ENCODE measurements around the gene POU6F2. TPM values are rescaled to one million over a fixed set of nuclear protein-coding genes. Genes with fewer than 3 reads are reported as not detected.

The POU6F2 gene
- total and polyA plus RNA-seq, 2 donors (not counting 1 experiment from before 2014, with no cell fraction given): 0.47 TPM; not detected in 1

GRCh38 chr7:39084349-39084748, 106.6 kb downstream of the POU6F2 start:
- TF ChIP-seq EZH2 (IDR thresholded peaks at IDR 0.05; ENCODE audit: borderline replicate concordance, insufficient read depth, low read depth, low read length, poor library complexity, severe bottlenecking) (no peak), CTCF (IDR thresholded peaks at IDR 0.05) (no peak)
- 88% methylated on average over 3 of the region's 3 CpGs for WGBS (ENCODE audit: insufficient coverage)
- H3K27me3 Mint-ChIP-seq: peaks cover 29% of the 10 kb centered on the region
- no peak overlapping the region for H2AFZ ChIP-seq (ENCODE audit: insufficient read depth, low read depth, low read length, poor library complexity, severe bottlenecking)
- H3K9me3 Mint-ChIP-seq (ENCODE audit: insufficient read depth): no peaks in the 10 kb centered on the region
- ATAC-seq (ENCODE audit: low read depth) (no peak), DNase-seq (no peak)
- no peak overlapping the region for H3K4me3 Mint-ChIP-seq
- no peak overlapping the region for H3K9ac ChIP-seq (ENCODE audit: low read length)
- ChIA-PET CTCF (no interaction called here), POLR2A (no interaction called here)
- peaks cover 1% of the 10 kb centered on the region for H3K4me1 Mint-ChIP-seq
- no peak overlapping the region for H3K27ac Mint-ChIP-seq
- no peak overlapping the region for H3K4me2 ChIP-seq (replicated peaks; ENCODE audit: low read depth, low read length, poor library complexity, severe bottlenecking)
- no peaks in the 10 kb centered on the region for H3K9me3 ChIP-seq (ENCODE audit: control extremely low read depth in 1 of 3, control insufficient read depth in 2 of 3, insufficient read depth in 1 of 3, low read length in 2 of 3)
- H3K27me3 ChIP-seq (replicated peaks in 1 of 4; ENCODE audit: control extremely low read depth in 1 of 4, control insufficient read depth in 3 of 4, insufficient read depth in 4 of 4, low read length in 3 of 4): no peaks in the 10 kb centered on the region
- no peaks in the 10 kb centered on the region for H3K36me3 ChIP-seq (replicated peaks in 1 of 2; ENCODE audit: control extremely low read depth in 1 of 2, control insufficient read depth in 1 of 2, extremely low read depth in 1 of 2, insufficient read depth in 2 of 2, low read length in 1 of 2)
- intact Hi-C loops (cut with micrococcal nuclease): no loop called here
- H4K20me1 ChIP-seq (ENCODE audit: control insufficient read depth, insufficient read depth, low read length, poor library complexity, severe bottlenecking): no peaks in the 10 kb centered on the region
- no peak overlapping the region for H3K27ac ChIP-seq (ENCODE audit: low read length in 2 of 2)
- H3K4me1 ChIP-seq (ENCODE audit: control insufficient read depth in 2 of 2, insufficient read depth in 2 of 2, low read length in 2 of 2): peaks cover 0 to 3% of the 10 kb centered on the region in 2 donors
- no peak overlapping the region for H3K4me3 ChIP-seq (ENCODE audit: control extremely low read depth in 1 of 5, extremely low read depth in 1 of 5, insufficient read depth in 1 of 5, low read depth in 2 of 5, low read length in 4 of 5)
- H3K79me2 ChIP-seq (ENCODE audit: control insufficient read depth, insufficient read depth, low read length): no peaks in the 10 kb centered on the region

GRCh38 chr7:39085189-39085588, 107.5 kb downstream of the POU6F2 start:
- intact Hi-C loops (cut with micrococcal nuclease): no loop called here
- no peak overlapping the region for H3K27ac Mint-ChIP-seq
- Histone ChIP-seq H3K36me3 (replicated peaks in 1 of 2; ENCODE audit: control extremely low read depth in 1 of 2, control insufficient read depth in 1 of 2, extremely low read depth in 1 of 2, insufficient read depth in 2 of 2, low read length in 1 of 2) (no peaks in the 10 kb centered on the region), H3K9ac (ENCODE audit: low read length) (no peak overlapping the region), H4K20me1 (ENCODE audit: control insufficient read depth, insufficient read depth, low read length, poor library complexity, severe bottlenecking) (no peaks in the 10 kb centered on the region), H3K9me3 (ENCODE audit: control extremely low read depth in 1 of 3, control insufficient read depth in 2 of 3, insufficient read depth in 1 of 3, low read length in 2 of 3) (no peaks in the 10 kb centered on the region), H3K27ac (ENCODE audit: low read length in 2 of 2) (no peak overlapping the region), H3K4me1 (ENCODE audit: control insufficient read depth in 2 of 2, insufficient read depth in 2 of 2, low read length in 2 of 2) (peaks cover 0 to 3% of the 10 kb centered on the region in 2 donors), H3K27me3 (replicated peaks in 1 of 4; ENCODE audit: control extremely low read depth in 1 of 4, control insufficient read depth in 3 of 4, insufficient read depth in 4 of 4, low read length in 3 of 4) (no peaks in the 10 kb centered on the region), H3K4me2 (replicated peaks; ENCODE audit: low read depth, low read length, poor library complexity, severe bottlenecking) (no peak overlapping the region), H2AFZ (ENCODE audit: insufficient read depth, low read depth, low read length, poor library complexity, severe bottlenecking) (no peak overlapping the region), H3K79me2 (ENCODE audit: control insufficient read depth, insufficient read depth, low read length) (no peaks in the 10 kb centered on the region), H3K4me3 (ENCODE audit: control extremely low read depth in 1 of 5, extremely low read depth in 1 of 5, insufficient read depth in 1 of 5, low read depth in 2 of 5, low read length in 4 of 5) (no peak overlapping the region)
- ChIA-PET POLR2A (no interaction called here), CTCF (interaction anchor here (0.6 kb wide), 1 partner anchor 975 kb away, joined by 3 read pairs; no protein-coding TSS in a partner anchor)
- H3K4me1 Mint-ChIP-seq: peaks cover 1% of the 10 kb centered on the region
- no peak overlapping the region for H3K4me3 Mint-ChIP-seq
- H3K9me3 Mint-ChIP-seq (ENCODE audit: insufficient read depth): no peaks in the 10 kb centered on the region
- no peak for DNase-seq
- H3K27me3 Mint-ChIP-seq: peaks cover 29% of the 10 kb centered on the region
- TF ChIP-seq EZH2 (IDR thresholded peaks at IDR 0.05; ENCODE audit: borderline replicate concordance, insufficient read depth, low read depth, low read length, poor library complexity, severe bottlenecking) (no peak), CTCF (IDR thresholded peaks at IDR 0.05) (no peak)
- no CpG with 5 or more reads among the region's 5 CpGs for WGBS (ENCODE audit: insufficient coverage)
- ATAC-seq (ENCODE audit: low read depth): no peak
